Measurements from ENCODE around the gene CNOT6.
A peak's percentile ranks its signal among the peaks of the same experiment; 100 is the strongest.

Gene CNOT6

GRCh38 chr5:180558232-180558631, 64.1 kb downstream of the CNOT6 start:
- H3K4me3 ChIP-seq (ENCODE audit: low read depth, low read length) = no peak overlapping the region

GRCh38 chr5:180563994-180564393, 69.8 kb downstream of the CNOT6 start:
- H3K4me3 ChIP-seq (ENCODE audit: low read depth, low read length) = no peak overlapping the region

DNA sequence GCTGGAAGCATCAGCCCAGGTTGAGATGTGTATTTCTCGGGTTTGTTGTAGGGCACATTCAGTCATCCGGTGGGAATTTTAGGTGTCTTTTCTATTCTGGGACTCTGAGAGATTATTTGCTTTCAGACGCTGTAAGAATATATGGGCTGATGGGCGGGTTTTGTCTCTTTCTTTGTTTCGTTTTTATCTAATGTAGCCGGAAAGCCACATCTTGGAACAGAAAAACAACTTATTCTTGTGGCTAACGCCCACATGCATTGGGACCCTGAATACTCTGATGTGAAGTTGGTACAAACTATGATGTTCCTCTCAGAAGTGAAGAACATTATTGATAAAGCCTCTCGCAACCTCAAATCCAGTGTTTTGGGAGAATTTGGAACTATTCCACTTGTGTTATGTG, 74.7 kb downstream of the CNOT6 start:
- no peak overlapping the region for H3K4me3 ChIP-seq (ENCODE audit: low read depth, low read length)

GRCh38 chr5:180575571-180575970, 81.4 kb downstream of the CNOT6 start:
- H3K4me3 ChIP-seq (ENCODE audit: low read depth, low read length) = no peak overlapping the region

DNA sequence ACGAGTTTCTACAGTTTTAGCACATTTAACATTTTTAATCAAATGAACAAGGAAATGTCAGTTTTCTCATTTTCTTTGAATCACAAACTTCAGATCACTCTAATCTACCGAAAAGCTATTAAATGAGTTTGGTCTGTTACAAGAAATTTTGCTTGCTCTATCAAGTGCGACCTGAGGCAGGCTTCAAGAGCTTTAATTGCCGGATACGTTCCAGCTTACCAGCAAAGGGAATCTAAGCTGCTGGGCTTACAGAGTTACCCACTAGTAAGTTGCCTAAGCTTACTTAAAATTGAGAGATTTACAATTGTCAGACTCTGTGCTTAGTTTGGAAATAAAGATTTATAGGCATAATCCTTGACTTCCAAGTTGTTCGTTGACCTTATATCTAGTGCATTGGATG, 86.5 kb downstream of the CNOT6 start:
- H3K4me3 ChIP-seq (ENCODE audit: low read depth, low read length) = no peak overlapping the region

GRCh38 chr5:180583738-180584137, 89.6 kb downstream of the CNOT6 start:
- no peak overlapping the region for H3K4me3 ChIP-seq (ENCODE audit: low read depth, low read length)

- no peak overlapping the region for H3K4me3 ChIP-seq (ENCODE audit: low read depth, low read length)
Observed at GRCh38 chr5:180586204-180586603, 92.0 kb downstream of the CNOT6 start.

DNA sequence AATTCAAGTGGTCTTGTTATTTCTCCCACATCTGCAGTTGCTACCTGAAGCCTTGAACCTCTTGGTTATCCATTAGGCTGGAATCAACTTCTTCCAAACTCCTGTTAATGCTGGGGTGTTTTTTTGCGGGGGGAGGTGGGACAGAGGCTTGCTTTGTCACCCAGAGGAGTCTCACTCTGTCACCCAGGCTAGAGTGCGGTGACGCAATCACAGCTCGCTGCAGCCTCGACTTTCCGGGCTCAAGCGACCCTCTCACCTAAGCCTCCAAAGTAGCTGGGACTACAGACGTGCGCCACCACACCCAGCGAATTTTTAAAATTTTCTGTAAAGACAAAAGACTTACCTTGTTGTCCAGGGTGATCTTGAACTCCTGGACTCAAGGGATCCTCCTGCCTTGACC, 92.7 kb downstream of the CNOT6 start:
- H3K4me3 ChIP-seq (ENCODE audit: low read depth, low read length) = no peak overlapping the region

- no peak overlapping the region for H3K4me3 ChIP-seq (ENCODE audit: low read depth, low read length)
Observed at GRCh38 chr5:180589771-180590542, 95.8 kb downstream of the CNOT6 start.

DNA sequence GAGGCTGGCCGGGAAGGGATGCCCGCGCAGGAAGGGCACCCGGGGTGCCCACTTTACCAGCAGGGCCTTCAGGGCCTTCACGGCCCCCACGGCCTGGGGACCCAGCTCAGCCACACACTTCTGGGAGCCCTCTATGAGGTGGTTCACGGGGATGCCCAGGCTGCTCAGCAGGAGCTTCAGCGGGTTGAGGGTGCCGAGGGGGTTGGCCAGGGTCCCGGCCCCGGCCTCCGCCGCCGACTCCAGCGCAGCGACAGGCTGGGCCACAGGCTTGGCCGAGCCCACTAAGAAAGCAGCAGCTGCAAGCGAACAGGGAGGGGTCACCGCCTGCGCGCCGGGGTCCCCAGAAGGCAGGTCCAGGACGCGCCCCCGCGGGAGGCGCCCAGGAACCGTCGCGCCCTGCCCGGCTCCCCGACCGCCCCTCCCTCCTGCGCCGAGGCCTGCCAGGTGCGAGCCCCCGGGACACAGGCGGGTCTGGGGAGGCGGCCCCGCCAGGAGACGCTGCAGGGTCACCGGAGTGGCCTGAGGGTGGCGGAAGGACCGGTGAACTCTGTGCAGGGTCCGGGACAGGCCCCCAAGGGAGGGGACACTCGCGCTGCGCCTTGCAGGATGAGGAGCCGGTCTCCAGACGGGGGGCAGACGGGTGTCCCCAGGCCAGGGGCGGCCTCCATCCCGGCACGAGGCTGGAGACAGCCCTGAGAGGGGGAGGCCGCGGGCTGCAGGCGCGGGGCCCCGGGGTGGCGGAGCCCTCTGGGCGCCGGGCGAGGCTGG, 96.5 kb downstream of the CNOT6 start:
- peak overlapping the region; percentile 8 for H3K4me3 ChIP-seq (ENCODE audit: low read depth, low read length)

DNA sequence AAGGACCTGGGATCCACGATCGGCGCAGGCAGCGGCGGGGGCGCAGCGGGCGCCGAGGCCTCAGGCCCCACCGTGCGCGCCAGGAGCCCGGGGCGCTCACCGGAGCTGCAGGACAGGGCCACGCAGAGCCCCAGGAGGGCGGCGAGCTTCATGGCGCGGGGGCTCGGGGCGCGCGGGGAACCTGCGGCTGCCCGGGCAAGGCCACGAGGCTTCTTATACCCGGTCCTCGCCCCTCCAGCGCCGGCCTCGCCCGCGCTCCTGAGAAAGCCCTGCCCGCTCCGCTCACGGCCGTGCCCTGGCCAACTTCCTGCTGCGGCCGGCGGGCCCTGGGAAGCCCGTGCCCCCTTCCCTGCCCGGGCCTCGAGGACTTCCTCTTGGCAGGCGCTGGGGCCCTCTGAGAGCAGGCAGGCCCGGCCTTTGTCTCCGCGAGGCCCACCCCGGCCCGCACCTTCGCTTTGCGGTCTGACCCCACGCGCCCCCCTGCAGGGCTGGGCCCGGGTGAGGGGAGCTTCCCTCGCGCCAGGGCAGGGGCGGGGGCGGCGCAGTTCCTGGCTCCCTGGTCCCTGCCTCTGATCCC, 97.2 kb downstream of the CNOT6 start, which contains the start of gene SCGB3A1:
Gene SCGB3A1, minus strand, starts transcription at position 189 of the 577 bp plus-strand sequence. Its CDS starts 37 bp downstream, at position 152.
- peak within 1 kb of the TSS; percentile 13 for H3K4me3 ChIP-seq (ENCODE audit: low read depth, low read length)

DNA sequence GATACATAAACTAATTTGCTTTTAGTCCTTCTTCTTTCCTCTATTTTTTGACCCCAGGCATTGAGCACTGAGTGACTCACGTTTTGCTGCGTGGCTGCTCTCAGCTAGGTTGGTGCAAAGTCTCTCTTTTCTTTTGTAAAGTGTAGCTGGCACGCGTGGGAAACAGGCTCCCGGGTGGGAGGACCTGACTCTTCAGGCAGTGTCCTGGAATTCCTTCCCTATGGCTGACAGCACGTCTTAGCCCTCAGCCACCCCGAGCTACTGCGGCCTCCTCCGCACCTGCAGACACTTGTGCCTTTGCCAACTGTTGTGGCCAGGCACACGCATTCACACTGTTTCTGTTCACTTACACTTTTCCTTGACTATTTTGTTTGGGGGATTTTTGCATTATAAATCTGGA, 98.0 kb downstream of the CNOT6 start:
- no peak overlapping the region for H3K4me3 ChIP-seq (ENCODE audit: low read depth, low read length)

DNA sequence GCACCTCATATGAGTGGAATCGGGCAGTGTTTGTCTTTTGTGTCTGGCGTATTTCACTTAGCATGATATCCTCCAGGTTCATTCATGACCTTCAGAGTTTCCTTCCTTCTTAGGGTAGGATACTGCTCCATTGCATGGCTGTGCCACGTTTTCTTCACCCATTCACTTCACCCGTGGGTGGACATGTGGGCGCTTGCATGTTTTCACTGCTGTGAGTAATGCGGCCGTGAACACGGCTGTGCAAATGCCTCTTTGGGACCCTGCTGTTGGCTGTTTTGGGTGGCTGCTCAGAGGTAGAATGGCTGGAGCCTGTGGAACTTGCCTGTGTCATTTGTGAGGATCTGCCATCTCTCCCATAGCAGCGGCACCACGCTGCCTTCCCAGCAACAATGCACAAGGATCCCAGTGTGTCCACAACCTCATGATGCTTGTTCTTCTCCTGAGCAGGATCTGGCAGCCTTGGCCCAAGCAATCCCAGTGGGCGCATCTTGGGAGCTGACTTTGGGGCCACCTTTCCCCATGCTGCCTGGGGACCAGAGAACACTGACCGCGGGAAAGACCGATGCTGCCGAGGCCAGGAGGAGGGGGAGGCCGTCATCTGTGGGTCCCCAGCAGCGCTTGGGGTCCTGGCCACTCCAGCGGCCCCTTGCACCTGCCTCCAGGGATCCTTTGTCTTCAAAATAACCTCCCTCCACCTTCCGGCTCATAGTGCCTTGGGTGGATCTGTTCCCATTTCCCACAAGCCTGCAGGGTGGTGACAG, 99.4 kb downstream of the CNOT6 start:
- H3K4me3 ChIP-seq (ENCODE audit: low read depth, low read length) = no peak overlapping the region

GRCh38 chr5:180594311-180595045, 100.3 kb downstream of the CNOT6 start:
- H3K4me3 ChIP-seq (ENCODE audit: low read depth, low read length) = no peak overlapping the region

- no peak overlapping the region for H3K4me3 ChIP-seq (ENCODE audit: low read depth, low read length)
Observed at GRCh38 chr5:180595046-180595379, 100.8 kb downstream of the CNOT6 start.

DNA sequence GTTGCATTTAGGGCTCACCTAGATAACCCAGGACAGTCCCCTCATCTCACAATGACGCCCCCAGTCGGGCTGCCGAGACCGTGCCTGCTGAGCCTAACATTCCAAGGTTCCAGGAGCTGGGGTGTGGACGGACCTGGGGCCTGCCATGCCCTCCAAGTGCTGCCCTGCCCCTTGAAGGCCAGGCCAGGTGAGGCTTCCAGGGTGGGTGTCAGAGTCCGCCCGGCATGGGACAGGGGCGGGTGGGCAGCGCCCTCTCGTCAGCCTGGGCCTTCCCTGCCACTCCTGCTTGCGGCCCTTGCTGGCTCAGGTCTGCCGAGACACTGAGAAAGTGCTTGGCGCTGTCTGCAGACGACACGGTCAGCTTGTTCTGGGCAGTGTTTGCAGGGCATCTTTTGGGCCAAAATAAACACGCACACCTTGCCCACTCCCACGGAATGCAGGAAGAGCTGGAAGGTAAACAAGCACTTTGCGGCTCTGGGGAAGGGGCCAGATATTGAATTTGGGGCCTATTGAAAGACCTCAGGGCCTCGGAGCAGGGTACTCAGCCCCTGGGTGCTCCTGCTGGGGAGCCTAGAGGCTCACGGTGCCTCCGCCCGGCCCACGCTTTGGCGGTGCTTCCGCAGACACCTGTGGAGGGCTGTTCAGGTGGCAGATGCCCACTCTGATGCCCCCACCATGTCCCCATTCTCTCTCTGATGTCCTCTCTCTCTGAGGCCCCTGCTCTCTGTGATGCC, 101.4 kb downstream of the CNOT6 start:
- no peak overlapping the region for H3K4me3 ChIP-seq (ENCODE audit: low read depth, low read length)

DNA sequence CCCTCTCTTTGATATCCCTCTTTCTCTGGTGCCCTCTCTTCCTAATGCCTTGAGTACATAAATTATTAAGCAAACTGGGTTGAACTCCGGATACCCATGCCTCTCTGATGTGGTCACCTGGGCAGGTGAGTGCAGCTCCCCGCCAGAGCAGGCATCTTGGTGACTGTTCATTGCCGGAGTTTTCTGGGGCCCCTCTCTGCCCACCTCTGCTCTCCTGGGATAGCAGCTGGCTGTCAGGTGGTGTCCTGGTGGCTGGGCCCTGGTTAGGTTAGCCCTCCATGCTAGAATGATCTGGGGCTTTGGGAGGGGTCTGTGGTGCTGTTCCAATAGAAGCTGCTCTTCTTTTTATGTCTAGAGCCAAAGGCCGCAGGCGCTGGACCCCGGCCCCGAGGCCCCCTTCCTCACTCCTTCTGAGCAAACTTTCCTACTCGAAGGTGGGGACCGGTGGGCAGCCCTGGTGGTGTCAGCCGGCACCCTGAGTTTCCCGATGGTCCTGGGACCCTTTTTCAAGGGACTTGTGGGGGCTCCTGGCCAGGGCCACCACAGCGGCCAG, 102.0 kb downstream of the CNOT6 start:
- H3K4me3 ChIP-seq (ENCODE audit: low read depth, low read length) = no peak overlapping the region

DNA sequence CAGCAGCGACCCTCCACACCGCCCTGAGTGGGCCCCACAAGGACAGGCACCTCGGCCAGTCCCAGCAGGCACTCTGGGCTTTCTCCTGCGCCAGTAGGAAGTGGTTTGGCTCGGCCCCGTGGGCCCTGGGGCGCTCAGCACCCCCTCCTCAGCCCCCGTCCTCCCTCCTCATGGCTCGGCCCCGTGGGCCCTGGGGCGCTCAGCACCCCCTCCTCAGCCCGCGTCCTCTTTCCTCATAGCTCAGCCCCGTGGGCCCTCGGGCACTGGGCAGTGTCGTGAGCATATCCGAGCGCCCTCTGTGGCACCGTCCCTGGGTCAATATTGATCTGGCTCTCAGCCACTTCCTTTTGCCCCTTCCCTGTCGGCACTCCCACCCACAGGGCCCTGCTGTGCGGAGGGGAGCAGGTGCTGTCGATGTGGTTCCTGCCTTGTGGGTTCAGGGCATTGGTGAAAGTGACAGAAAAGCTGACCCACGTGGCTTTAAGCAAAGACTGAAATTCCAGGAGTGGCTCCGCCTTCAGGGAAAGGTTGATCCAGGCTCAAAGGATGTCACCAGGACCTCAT, 102.6 kb downstream of the CNOT6 start:
- H3K4me3 ChIP-seq (ENCODE audit: low read depth, low read length) = no peak overlapping the region

DNA sequence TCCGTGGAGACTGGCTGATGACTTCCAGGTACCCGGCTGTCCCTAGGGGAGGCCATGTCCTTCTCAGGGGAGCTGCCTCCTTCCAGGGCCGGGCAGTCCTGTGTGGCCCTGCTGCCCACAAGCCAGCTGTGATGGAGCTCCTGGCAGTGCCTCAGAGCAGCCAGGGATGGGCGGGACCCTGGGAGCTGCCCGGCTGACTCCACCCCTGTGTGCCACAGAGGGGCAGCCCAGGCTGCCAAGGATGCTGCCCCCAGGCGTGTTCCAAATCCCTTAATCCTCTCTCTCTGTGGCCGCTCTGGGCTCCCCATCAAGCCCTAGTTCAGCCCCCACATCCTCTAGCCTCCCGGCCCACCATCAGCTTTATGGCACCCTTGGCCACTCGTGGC, 104.1 kb downstream of the CNOT6 start:
- H3K4me3 ChIP-seq (ENCODE audit: low read depth, low read length) = no peak overlapping the region

Data from iPS-11a (cell line).